ENCODE data around the gene NBEAL2.
"Not testable (repeated sequence)": the region's sequence is repeated elsewhere in the genome, so short reads cannot be mapped to it uniquely, and the experiment has no call there.

Gene NBEAL2

DNA sequence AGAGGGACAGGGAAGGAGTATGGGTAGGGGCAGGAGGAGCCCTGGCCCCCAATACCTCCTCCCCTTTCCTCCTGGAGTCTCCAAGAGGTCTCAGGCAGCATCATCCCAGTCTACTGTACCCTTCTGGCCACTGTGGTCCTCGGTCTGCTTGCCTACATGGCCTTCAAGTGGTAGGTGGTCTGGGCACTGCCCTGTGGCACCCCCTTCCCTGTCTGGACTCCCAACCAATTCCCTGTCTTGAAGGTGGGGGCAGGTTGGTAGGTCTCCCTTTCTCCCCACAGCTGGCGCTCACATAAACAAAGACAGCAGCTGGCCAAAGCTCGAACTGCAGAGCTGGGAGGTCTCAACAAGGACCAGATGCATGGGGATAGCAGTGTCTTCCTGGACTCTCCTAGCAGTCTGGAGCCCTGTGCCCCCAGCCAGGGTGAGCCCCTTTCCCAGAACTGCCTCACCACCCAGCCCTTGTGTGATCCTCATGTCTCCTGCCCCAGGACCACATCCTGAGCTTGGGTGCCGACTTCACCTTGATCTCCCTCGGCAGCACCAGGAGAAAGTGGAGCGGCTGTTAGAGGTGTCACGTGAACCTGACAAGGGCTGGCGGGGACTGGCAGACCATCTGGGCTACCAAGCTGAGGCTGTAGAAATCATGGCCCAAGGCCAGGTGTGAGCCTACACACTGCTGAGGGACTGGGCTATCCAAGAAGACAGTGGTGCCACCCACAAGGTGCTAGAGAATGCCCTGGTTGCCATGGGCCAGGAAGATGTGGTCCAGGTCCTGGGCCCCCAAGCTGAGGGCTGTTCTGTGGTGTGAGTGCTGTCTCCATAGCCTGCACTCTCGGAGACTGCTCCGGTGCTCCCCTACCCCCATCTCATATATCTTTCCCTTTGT lies 33.1 kb downstream of the NBEAL2 start:
- no peak for DNase-seq (ENCODE audit: low read depth)

DNA sequence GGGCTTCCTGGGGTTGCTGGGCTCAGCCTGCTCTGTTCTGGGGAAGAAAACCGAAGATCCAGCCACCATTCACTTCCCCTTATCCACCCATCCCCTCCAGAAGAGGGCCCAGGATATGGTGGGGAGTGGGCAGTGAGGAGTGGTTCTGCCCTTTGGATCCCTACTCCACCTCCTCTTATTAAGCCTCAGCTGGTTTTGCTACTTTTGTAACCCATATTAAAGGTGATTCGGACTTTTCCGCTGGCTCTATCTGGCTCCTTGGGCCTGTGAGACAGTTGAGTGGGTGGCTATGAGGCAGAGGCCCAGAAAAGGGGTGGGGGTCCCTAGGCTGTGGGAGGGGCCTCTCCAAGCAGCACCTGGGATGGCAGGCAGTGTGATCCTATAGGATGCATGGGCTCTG lies 33.8 kb downstream of the NBEAL2 start:
- DNase-seq (ENCODE audit: low read depth): no peak

- DNase-seq (ENCODE audit: low read depth): no peak
These were observed 34.6 kb downstream of the NBEAL2 start for GRCh38 chr3:47014036-47014435.

DNA sequence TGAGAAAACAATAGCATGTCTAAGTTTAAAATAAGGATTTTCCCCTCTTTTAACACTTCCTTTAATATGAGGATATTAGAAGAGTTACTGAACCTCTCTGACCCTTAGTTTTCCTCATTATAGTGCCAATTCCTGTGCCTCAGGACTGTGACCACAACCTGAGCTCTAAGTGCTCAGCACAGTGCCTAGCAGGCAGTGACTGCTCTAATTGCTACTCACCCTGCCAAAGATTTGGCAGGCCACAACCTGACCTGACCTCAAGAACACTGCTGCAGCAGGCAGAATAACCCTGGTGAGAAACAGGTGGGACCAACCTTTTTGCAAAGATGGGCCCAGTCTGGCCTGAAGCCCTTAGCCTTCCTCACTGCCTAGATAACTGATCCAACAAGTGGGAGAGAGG lies 35.7 kb downstream of the NBEAL2 start:
- DNase-seq (ENCODE audit: low read depth): no peak

GRCh38 chr3:47016086-47016933 lies 36.8 kb downstream of the NBEAL2 start:
- no peak for DNase-seq (ENCODE audit: low read depth)

DNA sequence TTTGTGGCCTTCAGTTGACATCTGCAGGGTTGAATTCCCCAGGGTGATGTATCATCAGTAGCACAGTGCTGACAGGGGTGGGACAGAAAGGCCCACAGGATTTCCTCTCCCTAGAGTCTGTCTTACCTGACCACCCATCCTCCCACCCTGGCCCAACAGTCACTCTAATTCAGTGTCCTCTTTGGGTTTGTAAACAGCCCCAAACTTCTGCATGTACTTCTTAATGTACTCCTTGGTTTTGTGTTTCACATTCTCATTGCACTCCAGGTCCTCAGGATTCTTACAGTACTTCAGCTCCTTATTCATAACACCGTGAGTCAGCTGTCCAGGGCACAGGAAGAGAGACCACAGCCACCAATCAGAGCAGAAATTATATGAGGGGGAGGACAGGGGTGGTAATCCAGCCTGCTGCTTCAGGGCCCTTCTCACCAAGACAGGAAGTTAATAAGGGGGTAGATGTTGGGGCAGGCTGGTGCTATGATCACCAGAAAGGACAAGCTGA lies 37.5 kb downstream of the NBEAL2 start:
- DNase-seq (ENCODE audit: low read depth): no peak

DNA sequence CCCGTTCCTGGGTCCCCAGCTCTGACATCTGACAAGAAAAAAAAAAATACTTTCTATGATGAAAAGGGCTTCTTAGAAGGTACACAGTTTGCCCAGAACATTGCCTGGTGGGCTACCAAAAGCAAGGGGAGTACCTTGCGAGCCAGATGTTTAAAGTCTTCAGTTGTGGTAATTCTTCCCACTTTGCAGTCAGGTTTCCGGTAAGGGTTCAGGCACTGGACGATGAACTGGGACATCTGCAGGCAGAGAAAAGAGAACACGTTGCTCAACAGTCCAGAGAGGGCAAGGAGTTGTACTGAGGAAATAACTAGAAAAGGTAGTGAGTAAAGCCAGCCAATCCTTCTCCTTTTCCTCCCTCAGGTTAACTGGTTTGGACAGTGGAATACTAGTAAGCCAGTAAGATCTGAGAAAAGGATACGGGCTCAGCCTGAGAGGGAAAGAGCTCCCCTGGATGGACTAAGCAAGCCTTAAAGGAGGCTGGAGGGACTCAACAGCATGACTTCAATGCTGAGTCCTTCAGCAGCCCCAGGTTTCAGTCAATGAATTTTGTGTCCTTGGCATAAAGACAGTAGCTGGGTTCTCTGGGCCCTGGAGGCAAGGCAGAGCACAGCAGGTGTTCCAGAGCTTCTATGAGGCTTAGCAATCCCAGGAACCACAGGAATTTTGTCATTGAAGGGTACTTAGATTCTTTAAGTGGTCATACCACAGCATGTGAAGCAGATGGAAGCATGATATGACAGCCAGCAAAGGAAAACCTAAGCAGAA lies 38.2 kb downstream of the NBEAL2 start:
- no peak for DNase-seq (ENCODE audit: low read depth)

DNA sequence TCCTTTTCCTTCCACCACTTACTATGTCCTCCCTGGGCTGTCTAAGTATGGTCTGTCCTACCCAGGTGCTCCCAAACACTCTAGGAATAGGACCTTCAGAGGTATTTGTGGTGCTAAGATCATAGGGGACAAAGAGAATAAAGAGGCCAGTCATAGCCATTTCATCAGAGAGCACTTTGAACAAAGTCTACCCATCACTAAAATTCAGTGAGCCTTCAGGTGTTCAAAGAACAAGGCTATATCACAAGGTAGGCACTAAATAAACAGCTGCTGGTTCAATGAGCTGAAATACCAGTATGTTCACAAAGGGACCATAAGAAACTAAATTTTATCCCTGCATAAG lies 38.8 kb downstream of the NBEAL2 start:
- no peak for DNase-seq (ENCODE audit: low read depth)

- no peak for DNase-seq (ENCODE audit: low read depth)
These were observed 39.7 kb downstream of the NBEAL2 start for GRCh38 chr3:47019201-47019600.

- DNase-seq (ENCODE audit: low read depth): no peak
These were observed 40.8 kb downstream of the NBEAL2 start for GRCh38 chr3:47020311-47020710.

GRCh38 chr3:47022641-47023071 lies 43.2 kb downstream of the NBEAL2 start:
- DNase-seq (ENCODE audit: low read depth): no peak

- no peak for DNase-seq (ENCODE audit: low read depth)
These were observed 45.5 kb downstream of the NBEAL2 start for GRCh38 chr3:47024932-47025331.

DNA sequence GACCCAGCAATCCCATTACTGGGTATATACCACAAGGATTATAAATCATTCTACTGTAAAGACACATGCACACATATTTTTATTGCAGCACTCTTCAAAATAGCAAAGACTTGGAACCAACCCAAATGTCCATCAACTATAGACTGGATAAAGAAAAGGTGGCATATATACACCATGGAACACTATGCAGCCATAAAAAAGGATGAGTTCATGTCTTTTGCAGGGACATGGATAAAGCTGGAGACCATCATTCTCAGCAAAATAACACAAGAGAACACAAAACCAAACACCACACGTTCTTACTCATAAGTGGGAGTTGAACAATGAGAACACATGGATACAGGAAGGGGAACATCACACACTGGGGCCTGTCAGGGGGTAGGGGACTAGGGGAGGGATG lies 47.0 kb downstream of the NBEAL2 start:
- DNase-seq (ENCODE audit: low read depth): not testable (repeated sequence)

- no peak for DNase-seq (ENCODE audit: low read depth)
These were observed 48.7 kb downstream of the NBEAL2 start for GRCh38 chr3:47028146-47028545.

DNA sequence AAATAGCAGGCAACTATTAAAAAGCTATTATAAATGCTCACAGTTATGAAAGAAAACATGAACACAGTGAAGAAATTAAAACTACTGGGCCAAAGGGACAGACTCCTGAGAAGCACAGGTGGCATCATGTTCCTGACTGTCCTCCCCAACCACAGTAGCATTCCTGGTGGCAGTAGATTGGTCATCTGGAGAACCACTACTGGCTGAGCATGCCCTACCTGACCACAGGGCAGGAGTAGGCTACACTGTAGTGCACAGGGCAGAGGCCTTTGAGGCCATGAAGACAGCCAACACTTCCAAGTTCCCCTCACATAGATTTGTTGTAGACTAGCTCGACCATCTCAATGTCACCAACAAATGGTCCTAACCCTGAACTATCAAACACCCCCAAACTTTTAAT lies 49.2 kb downstream of the NBEAL2 start:
- no peak for DNase-seq (ENCODE audit: low read depth)

DNA sequence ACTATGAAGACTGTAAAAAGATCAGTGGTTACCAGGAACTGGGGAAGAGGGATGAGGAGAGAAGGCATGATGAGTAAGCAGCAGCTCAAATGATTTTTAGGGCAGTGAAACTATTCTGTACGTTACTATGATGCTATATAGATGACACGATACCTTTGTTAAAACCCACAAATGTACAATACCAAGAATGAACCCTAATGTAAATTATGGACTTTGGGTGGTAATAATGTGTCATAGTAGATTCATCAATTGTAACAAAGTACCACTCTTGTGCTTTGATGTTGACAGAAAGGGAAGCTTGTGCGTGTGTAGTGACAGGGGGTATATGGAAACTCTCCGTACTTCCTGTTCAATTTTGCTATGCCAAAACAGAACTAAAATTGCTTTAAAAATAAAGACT lies 51.6 kb downstream of the NBEAL2 start:
- DNase-seq (ENCODE audit: low read depth): not testable (repeated sequence)

- DNase-seq (ENCODE audit: low read depth): no peak
These were observed 55.5 kb downstream of the NBEAL2 start for GRCh38 chr3:47034868-47035489.

DNA sequence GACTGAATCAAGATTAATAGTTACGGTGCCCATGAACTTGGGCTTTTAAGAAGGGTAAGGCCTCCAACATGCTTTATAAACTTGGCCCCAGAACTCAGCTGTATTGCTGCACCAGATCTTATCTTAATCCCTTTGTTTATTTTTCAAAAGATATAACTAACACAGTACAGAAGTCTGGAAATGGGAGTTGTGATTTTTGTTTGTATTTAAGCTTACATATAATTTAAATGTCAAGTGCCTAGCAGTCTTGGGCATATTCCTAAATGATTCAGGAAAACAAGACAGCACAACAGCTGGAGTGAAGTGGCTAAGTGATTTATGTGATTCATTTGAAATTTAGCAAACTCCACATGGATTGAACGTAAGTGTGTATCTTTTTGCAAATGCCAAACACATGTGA lies 56.2 kb downstream of the NBEAL2 start:
- DNase-seq (ENCODE audit: low read depth): no peak

GRCh38 chr3:47036145-47036544 lies 56.7 kb downstream of the NBEAL2 start:
- no peak for DNase-seq (ENCODE audit: low read depth)

DNA sequence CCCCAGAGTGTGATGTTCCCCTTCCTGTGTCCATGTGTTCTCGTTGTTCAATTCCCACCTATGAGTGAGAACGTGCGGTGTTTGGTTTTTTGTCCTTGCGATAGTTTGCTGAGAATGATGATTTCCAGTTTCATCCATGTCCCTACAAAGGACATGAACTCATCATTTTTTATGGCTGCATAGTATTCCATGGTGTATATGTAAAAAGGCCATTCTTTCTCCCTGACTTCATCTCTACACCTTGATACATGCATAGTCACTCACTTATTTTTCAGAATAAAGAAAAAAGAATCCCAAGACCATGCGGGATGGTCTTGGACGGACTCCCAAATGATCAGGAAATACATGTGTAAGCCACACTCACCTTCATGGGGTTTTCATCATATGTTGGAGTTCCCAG lies 57.8 kb downstream of the NBEAL2 start:
- not testable (repeated sequence) for DNase-seq (ENCODE audit: low read depth)

- no peak for DNase-seq (ENCODE audit: low read depth)
These were observed 61.6 kb downstream of the NBEAL2 start for GRCh38 chr3:47041114-47041513.

All from T follicular helper cell (primary cell).